Measurements from ENCODE around the gene SLC17A3. TPM values are rescaled to one million over a fixed set of nuclear protein-coding genes. Genes with fewer than 3 reads are reported as not detected.

The SLC17A3 gene
- total and polyA plus RNA-seq, 10 of the 15 experiments (the other 5 are each of a cell fraction or from before 2014, with no cell fraction given): not detected

DNA sequence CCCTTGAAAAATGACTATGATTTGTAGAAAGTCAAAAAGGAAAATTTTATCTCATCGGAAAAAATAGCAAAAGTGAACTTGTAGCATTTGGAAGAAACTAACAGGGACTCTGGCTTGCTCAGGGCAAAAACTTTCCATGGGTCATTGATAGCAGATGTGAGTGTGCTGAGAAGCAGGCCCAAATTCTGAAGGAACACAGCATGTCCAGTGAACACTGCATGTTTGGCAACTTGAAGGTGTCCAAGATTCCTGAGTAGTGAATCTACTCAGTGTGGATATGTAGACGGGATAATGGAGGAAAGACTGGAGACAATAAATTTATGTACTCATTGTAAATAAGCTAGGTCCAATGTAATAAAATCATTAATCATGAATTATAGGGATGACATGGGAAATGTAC lies 48.3 kb upstream of the SLC17A3 start:
- Histone ChIP-seq H3K27me3 (replicated peaks in 1 of 2; ENCODE audit: control insufficient read depth in 2 of 2, insufficient read depth in 2 of 2, low read length in 1 of 2) (no peaks in the 10 kb centered on the region; a peak in 1 of 4 replicates), H3K9ac (ENCODE audit: control insufficient read depth, insufficient read depth, low read length) (no peak overlapping the region), H3K9me3 (replicated peaks; ENCODE audit: control insufficient read depth, insufficient read depth, low read length) (no peaks in the 10 kb centered on the region), H3K4me1 (ENCODE audit: control insufficient read depth, insufficient read depth, low read length) (no peaks in the 10 kb centered on the region), H3K4me2 (ENCODE audit: control insufficient read depth, insufficient read depth) (no peak overlapping the region), H3K36me3 (ENCODE audit: control insufficient read depth in 2 of 2, insufficient read depth in 2 of 2, low read length in 1 of 2) (no peaks in the 10 kb centered on the region), H3K27ac (ENCODE audit: control insufficient read depth, insufficient read depth) (no peak overlapping the region), H3K4me3 (no peak overlapping the region), H2AFZ (ENCODE audit: control insufficient read depth, low read depth, low read length) (no peak overlapping the region), H3K79me2 (ENCODE audit: control insufficient read depth, insufficient read depth, low read length) (no peaks in the 10 kb centered on the region), H4K20me1 (ENCODE audit: control insufficient read depth, insufficient read depth) (no peaks in the 10 kb centered on the region)
- SMC1A ChIA-PET (ENCODE audit: uncharacterized antibody, unreplicated experiment): no interaction called here
- CTCF ChIA-PET: no interaction called here
- TF ChIP-seq IKZF2 (IDR thresholded peaks at IDR 0.05): no peak
- TF ChIP-seq, protein P1, sequence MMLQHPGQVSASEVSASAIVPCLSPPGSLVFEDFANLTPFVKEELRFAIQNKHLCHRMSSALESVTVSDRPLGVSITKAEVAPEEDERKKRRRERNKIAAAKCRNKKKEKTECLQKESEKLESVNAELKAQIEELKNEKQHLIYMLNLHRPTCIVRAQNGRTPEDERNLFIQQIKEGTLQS (IDR thresholded peaks at IDR 0.05; ENCODE audit: borderline replicate concordance, extremely low read depth, low read depth, low read length): no peak
- TF ChIP-seq IRF4 (IDR thresholded peaks at IDR 0.05; ENCODE audit: low read depth, low read length): no peak
- no peak for TF ChIP-seq SMARCA5 (IDR thresholded peaks at IDR 0.05)
- TF ChIP-seq SRF (IDR thresholded peaks at IDR 0.05; ENCODE audit: low read depth in 2 of 2, low read length in 2 of 2): no peak
- no peak for TF ChIP-seq SUPT20H (IDR thresholded peaks at IDR 0.05; ENCODE audit: borderline replicate concordance, control insufficient read depth, low read depth, low read length)
- no peak for TF ChIP-seq PML (IDR thresholded peaks at IDR 0.05; ENCODE audit: low read length)
- TF ChIP-seq ZNF207 (IDR thresholded peaks at IDR 0.05; ENCODE audit: borderline replicate concordance): no peak
- TF ChIP-seq SMAD1 (IDR thresholded peaks at IDR 0.05; ENCODE audit: low read depth, partially characterized antibody): no peak
- FAIRE-seq (no peak), DNase-seq (ENCODE audit: low read depth, low spot score) (no peak), ATAC-seq (no peak)
- RAD21 ChIA-PET (ENCODE audit: unreplicated experiment): interaction anchor here (0.5 kb wide), 1 partner anchor 582 kb away, joined by 3 read pairs; no protein-coding TSS in a partner anchor
- 55% methylated on average over 2 of the region's 2 CpGs for WGBS (ENCODE audit: insufficient coverage, insufficient replicate concordance, low lambda C conversion rate, missing lambda C conversion rate)
- POLR2A ChIA-PET: no interaction called here
- in situ Hi-C loops (cut with MboI) (no loop called here), intact Hi-C loops (cut with micrococcal nuclease; ENCODE audit: unreplicated experiment) (no loop called here)
- no TSS peak for BruUV-seq (replicated peaks)
